ENCODE measurements around the gene RTBDN.

RTBDN gene

DNA sequence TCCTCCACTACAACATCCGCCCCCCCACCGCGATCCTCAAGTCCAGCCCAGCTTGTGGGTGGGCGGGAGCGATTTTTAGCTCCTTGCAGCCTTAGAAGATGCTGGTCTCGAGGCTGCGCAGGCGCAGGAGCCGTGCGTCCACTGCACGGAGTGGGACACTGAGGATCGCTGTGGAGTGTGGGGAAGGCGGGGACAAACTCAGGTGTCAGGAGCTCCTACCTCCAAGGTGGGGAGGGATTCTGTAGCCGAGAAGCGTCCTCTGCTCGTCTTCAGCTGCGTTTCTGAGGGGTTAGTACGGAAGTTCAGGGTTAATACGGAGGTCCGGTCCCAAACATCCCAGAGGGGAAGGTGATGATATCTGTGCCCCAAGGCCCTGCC is at the start of gene RTBDN:
Gene RTBDN (minus strand): TSS at position 14 of the 378 bp plus-strand sequence. CDS start 4,600 bp downstream, outside the sequence.
- no peak for DNase-seq
- in situ Hi-C loops (cut with MboI; ENCODE audit: low pct_unique_long_range_greater_than_20kb, low sequenced_read_pairs) = no loop called here

DNA sequence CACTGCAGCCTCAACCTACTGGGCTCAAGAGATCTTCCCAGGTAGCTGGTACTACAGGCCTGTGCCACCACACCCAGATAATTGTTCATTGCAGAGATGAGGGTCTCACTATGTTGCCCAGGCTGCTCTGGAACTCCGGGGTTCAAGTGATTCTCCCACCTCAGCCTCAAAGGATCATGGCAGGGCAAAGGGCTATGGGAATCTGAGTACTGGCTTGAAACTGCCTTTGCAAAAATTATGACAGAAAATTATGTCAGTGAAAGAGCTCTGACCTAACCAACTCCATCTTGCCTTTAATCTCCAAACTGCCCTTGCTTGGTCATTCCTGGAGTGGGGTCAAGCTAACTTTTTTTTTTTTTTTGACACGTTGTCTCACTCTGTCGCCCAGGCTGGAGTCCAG is 48.2 kb upstream of the RTBDN start:
- DNase-seq = no peak
- in situ Hi-C loops (cut with MboI; ENCODE audit: low pct_unique_long_range_greater_than_20kb, low sequenced_read_pairs) = no loop called here

DNA sequence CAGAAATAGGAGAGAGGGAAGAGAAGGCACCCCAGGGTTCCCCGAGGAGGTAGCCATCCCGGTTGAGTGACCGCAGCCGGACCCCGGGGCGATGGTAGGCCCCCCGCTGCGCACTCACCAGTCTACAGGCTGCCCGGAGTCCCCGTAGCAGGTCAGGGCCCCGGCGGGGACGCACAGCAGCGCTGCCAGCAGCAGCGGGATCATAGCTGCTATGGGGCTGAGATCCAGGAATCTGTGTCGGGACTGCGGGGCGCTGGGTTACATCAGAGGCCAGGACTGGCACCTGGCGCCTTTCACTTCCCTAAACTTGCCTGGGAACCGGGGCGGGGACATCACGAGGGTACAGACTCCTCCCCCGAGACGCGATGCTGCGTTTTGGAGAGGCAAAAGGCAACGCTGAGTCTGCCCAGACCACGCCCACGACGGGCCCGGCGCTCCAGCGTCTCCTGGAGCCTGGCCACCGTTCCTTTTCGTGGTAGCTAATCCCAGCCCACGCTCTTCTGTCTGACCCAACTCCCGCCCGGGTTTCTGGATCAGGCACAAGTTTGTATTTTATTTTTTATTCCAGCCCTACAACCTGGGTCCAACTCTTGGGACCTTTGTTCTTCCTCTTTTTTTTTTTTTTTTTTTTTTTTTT is 46.9 kb upstream of the RTBDN start, which contains the start of gene DNASE2:
Gene DNASE2 (minus strand): TSS at position 278 of the 637 bp plus-strand sequence. CDS start 74 bp downstream, at position 204.
- DNase-seq = peak; percentile 97
- in situ Hi-C loops (cut with MboI; ENCODE audit: low pct_unique_long_range_greater_than_20kb, low sequenced_read_pairs) = no loop called here

DNA sequence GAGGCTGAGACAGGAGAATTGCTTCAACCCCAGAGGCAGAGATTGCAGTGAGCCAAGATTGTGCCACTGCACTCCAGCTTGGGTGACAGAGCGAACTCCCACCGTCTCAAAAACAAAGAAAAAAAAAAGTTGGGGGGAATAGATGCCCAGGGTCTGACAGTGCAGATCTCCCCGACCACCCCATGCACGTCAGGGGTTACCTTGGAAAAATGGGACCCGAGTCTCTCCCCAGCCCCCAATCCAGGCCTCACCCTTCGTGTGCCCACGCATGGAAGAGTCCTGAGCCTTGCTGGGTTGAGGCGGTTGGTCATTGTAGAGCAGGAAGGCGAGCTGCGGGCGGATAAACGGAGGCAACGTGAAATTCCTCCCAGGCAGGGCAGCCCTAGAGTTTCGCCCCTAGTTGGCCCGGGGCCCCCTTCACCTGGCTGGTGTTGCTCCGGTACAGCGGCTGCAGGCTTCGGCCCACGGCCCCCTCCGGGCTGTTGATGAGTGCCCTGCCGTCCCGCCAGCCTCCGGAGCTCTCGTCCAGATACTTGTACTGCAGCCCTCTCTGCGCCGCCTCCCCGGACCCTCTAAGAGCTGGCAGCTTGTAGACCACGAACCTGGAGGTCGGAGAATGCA is 46.3 kb upstream of the RTBDN start:
- in situ Hi-C loops (cut with MboI; ENCODE audit: low pct_unique_long_range_greater_than_20kb, low sequenced_read_pairs) = no loop called here
- DNase-seq = peak; percentile 52

DNA sequence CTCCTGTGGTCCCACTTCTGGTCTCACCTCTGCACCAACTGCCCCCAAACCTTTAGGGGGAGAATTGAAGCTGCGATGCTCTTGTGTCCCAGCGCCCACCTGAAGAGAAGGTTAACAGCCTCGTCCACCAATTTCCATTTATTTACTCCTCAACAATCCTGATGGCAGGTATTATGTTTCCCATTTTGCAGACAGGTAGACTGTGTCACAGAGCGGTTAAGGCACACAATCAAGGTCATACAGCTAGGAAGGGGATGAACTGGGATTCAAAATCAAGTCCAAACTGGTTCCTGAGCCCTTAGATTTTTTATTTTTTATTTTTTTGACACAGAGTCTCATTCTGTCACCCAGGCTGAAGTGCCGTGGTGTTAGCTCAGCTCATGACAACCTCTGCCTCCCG is 40.7 kb upstream of the RTBDN start:
- in situ Hi-C loops (cut with MboI; ENCODE audit: low pct_unique_long_range_greater_than_20kb, low sequenced_read_pairs) = no loop called here
- DNase-seq = no peak

DNA sequence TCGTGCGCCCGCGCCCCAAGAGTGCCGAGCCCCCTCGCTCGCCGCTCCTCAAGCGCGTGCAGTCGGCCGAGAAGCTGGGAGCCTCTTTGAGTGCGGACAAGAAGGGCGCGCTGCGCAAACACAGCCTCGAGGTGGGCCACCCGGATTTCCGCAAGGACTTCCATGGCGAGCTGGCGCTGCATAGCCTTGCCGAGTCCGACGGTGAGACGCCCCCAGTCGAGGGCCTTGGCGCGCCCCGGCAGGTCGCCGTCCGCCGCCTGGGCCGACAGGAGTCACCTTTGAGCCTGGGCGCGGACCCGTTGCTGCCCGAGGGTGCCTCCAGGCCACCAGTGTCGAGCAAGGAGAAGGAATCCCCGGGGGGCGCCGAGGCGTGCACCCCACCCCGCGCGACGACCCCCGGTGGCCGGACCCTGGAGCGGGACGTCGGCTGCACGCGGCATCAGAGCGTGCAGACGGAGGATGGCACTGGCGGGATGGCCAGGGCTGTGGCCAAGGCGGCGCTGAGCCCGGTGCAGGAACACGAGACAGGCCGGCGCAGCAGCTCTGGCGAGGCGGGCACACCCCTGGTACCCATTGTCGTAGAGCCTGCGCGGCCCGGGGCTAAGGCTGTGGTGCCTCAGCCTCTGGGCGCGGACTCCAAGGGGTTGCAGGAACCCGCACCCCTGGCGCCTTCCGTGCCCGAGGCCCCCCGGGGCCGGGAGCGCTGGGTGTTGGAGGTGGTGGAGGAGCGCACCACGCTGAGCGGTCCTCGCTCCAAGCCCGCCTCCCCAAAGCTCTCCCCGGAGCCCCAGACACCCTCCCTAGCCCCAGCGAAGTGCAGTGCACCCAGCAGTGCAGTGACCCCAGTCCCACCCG is 39.7 kb upstream of the RTBDN start:
- in situ Hi-C loops (cut with MboI; ENCODE audit: low pct_unique_long_range_greater_than_20kb, low sequenced_read_pairs) = no loop called here

DNA sequence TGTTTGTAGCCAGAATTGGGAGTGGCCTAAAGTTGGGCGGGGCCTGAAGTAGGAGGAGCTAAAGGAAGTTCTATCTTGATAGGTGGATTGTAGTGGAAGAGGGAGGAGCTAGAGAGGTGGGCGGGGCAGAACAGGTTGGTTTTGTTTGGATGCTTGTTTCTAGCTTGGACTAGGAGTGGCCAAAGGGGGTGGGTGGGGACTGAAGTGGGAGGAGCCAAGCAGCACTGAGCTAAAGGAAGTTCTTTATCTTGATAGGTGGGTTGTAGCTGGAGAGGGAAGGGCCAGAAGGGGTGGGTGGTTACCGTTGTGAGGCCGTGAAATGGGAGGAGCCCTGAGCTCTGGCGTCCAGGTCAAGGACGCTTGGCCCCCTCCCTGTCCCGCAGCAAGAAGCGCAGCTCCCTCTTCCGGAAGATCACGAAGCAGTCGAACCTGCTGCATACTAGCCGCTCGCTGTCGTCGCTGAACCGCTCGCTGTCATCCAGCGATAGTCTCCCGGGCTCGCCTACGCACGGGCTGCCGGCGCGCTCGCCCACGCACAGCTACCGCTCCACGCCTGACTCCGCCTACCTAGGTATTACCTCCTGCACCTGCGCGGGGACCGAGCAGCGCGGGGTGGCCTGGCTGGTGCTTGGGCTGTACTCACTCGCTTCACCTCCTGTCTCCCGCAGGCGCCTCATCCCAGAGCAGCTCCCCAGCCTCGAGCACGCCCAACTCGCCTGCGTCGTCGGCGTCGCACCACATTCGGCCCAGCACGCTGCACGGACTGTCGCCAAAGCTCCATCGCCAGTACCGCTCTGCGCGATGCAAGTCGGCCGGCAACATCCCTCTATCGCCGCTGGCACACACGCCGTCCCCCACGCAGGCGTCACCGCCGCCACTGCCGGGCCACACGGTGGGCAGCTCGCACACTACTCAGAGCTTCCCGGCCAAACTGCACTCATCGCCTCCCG is 38.8 kb upstream of the RTBDN start:
- in situ Hi-C loops (cut with MboI; ENCODE audit: low pct_unique_long_range_greater_than_20kb, low sequenced_read_pairs) = no loop called here
- DNase-seq = peak; percentile 66

More for the DNA sequence above, 39.7 kb upstream of the RTBDN start:
- DNase-seq = no peak

DNA sequence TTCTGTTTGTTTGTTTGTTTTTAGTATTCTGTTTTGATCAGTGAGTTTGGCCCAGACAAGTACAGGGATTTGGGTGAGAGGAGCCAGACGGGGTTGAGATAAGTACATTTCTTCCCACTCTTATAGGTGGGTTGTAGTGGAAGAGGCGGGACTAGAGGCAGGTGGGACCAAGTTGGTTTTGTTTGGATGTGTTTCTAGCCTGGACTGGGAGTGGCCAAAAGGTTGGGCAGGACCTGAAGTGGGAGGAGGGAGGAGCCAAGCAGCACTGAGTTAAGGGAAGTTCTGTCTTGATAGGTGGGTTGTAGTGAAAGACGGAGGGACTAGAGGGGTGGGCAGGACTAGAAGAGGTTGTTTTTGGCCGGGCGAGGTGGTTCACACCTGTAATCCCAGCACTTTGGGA is 37.9 kb upstream of the RTBDN start:
- in situ Hi-C loops (cut with MboI; ENCODE audit: low pct_unique_long_range_greater_than_20kb, low sequenced_read_pairs) = no loop called here
- DNase-seq = peak; percentile 23

DNA sequence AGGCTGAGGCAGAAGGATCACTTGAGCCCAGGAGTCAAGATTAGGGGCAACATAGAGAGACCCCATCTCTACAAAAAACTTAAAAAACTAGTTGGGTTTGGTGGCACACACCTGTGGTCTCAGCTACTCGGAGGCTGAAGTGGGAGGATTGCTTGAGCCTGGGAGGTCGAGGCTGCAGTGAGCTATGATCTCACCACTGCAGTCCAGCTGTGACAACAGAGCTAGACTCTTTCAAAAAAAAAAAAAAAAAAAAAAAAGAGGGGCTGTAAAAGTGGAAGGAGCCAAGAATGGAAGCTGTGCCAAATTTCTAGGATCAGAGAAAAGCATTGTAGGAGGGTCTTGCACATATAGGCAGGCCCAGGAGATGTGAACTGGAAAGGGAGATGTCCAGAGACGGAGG is 37.3 kb upstream of the RTBDN start:
- DNase-seq = no peak
- in situ Hi-C loops (cut with MboI; ENCODE audit: low pct_unique_long_range_greater_than_20kb, low sequenced_read_pairs) = no loop called here

DNA sequence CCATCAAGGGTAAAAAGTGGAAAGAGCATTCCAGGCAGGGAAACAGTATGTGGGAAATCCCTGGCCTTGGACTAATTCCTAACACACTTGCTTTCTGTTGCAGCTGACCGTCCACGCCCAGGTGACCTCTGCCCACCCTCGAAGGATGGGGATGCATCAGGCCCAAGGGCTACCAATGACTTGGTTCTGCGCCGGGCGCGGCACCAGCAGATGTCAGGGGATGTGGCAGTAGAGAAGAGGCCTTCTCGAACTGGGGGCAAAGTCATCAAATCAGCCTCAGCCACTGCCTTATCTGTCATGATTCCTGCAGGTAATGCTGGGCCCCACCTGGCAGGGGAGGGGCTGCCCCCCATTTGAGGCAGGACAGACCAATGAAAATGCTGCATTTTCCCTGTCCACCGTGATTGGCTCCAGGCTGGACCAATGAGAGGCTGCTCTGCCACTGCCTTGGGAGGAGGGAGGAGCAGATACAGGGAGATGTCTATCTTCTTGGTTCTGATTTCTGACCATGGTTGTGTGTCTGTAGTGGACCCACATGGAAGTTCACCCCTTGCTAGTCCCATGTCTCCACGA is 34.2 kb upstream of the RTBDN start:
- in situ Hi-C loops (cut with MboI; ENCODE audit: low pct_unique_long_range_greater_than_20kb, low sequenced_read_pairs) = no loop called here

DNA sequence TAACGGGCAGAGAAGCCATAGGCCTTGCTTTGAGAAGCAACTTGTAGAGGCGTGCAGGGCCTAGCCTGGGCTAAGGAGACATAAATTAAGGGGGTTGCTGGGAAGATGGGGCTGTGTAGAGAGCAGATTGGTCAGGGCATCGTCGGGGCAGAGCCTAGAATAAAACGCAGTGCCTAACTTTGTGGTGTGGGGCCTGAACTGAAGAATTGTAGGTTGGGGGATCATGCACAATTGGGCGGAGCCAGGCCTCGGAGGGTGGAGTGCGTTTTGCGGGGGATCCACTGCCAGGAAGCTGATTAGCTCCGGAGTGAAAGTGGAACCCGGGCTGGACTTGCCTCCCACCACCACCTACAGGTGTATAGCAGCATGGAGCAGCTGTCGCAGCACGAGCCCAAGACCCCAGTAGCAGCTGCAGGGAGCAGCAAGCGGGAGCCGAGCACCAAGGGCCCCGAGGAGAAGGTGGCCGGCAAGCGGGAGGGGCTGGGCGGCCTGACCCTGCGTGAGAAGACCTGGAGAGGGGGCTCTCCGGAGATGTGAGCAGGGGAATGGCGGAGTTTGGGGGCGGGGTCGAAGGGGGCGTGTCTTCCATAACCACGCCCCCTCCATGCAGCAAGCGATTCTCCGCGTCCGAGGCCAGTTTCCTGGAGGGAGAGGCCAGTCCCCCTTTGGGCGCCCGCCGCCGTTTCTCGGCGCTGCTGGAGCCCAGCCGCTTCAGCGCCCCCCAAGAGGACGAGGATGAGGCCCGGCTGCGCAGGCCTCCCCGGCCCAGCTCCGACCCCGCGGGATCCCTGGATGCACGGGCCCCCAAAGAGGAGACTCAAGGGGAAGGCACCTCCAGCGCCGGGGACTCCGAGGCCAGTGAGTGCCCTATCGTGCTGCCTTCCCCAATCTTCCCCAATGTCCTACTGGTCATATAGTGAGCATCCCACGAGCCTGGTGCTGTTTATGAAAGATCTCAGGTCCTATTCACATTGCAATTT is 33.0 kb upstream of the RTBDN start:
- no peak for DNase-seq

More for the DNA sequence above, 34.2 kb upstream of the RTBDN start:
- DNase-seq = no peak

DNA sequence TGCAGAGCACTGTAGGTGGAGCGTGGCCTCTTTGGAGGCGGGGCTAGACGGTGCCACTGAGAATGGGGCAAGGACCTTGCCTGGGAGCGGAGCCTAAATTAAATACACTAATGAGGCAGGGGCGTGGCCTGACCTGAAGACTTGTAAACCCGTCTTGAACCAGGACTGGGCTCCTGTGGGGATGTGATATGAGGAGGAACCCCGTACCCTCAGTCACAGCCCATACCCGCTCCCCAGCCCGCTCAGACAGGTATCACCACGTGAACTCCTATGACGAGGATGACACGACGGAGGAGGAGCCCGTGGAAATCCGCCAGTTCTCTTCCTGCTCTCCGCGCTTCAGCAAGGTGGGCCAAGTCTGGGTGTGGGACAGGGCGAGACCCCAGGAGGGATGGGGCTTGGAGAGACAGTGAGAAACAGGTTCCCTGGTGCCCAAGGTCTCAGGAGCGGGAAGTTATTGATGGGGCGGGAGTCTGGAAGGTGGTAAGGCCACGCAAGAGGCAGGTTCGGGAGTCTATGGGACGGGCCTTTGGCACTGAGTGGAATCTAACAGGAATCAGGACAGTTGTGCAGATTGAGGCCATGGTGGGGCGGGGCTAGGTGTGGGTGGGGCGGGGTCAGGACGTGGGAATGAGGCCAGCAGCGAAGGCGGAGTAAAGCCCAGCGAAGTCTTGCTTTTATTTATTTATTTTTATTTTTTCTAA is 32.2 kb upstream of the RTBDN start:
- in situ Hi-C loops (cut with MboI; ENCODE audit: low pct_unique_long_range_greater_than_20kb, low sequenced_read_pairs) = no loop called here
- DNase-seq = no peak

More for the DNA sequence above, 33.0 kb upstream of the RTBDN start:
- in situ Hi-C loops (cut with MboI; ENCODE audit: low pct_unique_long_range_greater_than_20kb, low sequenced_read_pairs) = no loop called here

DNA sequence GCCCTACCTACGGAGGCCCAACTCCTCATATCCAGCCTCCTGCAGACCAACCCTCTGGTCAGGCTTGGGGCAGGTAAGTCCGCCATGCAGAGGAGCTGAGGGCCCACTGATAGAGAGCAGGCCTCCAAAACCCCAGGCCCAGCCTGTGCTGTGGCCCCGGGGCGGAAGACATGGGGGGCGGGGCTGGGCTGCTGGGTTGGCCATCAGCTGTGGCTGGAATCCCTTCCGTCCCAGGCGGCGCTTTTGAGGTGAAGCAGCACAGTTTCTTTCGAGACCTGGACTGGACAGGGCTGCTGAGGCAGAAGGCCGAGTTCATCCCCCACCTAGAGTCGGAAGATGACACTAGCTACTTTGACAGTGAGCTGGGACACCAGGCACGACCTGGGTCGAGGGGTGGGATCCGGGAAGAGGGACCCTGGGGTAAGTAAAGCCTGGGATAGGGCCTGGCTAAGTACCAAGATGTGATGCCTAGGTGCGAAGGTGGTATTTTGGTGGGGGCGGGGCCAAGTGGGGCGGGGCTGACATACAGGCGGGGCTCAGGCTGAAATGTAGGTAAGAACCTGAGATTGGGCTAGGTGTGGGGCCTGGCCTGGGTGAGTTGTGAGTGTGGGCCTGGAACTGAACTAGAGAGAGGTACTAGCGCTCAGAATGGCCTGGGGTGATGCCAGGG is 31.5 kb upstream of the RTBDN start:
- no peak for DNase-seq
- in situ Hi-C loops (cut with MboI; ENCODE audit: low pct_unique_long_range_greater_than_20kb, low sequenced_read_pairs) = no loop called here

DNA sequence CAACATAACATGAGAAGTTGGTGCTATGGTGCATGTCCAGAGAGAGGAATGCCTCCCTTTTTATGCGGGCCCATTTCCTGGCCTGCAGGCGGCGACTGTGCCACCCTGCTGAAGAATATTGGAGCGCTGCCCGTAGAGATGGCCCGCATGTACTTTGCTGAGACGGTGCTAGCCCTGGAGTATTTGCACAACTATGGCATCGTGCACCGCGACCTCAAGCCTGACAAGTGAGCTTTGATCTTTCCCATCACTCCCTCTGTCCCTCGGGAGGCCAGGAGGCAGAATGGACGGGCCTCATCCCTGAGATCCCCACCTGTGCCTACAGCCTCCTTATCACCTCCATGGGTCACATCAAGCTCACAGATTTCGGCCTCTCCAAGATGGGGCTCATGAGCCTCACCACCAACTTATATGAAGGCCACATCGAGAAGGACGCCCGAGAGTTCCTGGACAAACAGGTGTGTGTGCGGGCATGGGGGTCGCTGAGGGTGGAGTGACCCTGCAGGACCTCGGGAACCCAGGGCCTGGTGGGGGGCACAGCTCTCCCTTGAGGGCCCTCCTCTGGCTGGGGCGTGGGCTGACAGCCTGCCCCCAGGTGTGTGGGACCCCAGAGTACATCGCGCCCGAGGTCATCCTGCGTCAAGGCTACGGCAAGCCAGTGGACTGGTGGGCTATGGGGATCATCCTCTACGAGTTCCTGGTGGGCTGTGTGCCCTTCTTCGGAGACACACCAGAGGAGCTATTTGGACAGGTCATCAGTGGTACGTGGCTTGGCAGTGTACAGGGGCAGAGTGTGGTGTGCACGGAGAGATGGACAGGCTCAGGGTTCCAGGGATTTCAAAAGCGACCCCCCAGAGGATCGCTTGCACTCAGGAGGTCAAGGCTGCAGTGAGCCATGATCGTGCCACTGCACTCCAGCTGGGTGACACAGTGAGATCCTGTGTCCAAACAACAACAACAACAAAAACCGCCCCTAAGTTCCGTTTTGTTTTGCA is 30.6 kb upstream of the RTBDN start:
- in situ Hi-C loops (cut with MboI; ENCODE audit: low pct_unique_long_range_greater_than_20kb, low sequenced_read_pairs) = no loop called here
- DNase-seq = no peak

DNA sequence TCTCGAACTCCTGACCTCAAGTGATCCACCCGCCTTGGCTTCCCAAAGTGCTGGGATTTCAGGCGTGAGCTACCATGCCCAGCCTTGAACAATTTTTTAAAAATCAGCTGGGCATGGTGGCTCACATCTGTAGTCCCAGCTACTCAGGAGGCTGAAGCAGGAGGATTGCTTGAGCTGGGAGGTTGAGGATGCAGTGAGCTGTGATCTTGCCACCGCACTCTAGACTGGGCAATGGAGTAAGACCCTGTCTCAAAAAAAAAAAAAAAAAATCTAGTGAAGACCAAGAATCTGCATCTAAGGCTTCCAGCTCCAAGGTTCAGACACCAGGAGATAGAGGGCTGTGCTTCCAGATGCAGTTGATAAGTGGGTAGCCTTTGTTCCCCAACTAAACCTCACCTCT is 29.8 kb upstream of the RTBDN start:
- DNase-seq = no peak
- in situ Hi-C loops (cut with MboI; ENCODE audit: low pct_unique_long_range_greater_than_20kb, low sequenced_read_pairs) = no loop called here

All from KBM-7 (cell line).